Testis (tissue), 2 donors: ENCODE data around the gene ARHGAP9.

Experiments used
- CTCF ChIP-seq, 3 experiments: fragments of 450-650 bp in 2 of 3; fragments of 200-600 bp in 1 of 3; sonication (generic) in 1 of 3; IDR thresholded peaks; one replicate each; pipeline ENCODE4 v1.5.1; 2016 to 2019; ENCODE audit warnings: antibody characterized with exemption in 3 of 3, mild to moderate bottlenecking in 2 of 3, moderate library complexity in 1 of 3
- POLR2A ChIP-seq: fragments of 450-650 bp; IDR thresholded peaks from one replicate; pipeline ENCODE4 v1.6.1; 2017; ENCODE audit warnings: antibody characterized with exemption, mild to moderate bottlenecking, moderate library complexity

- TF ChIP-seq CTCF (IDR thresholded peaks at IDR 0.05) (no peak), POLR2A (no peak)
Observed at GRCh38 chr12:57521525-57522010, 41.9 kb upstream of the ARHGAP9 start.
